Spleen (tissue), 11 donors: ENCODE measurements around the gene NPB. TPM values are rescaled to one million over a fixed set of nuclear protein-coding genes. Genes with fewer than 3 reads are reported as not detected.

Experiments used
- DNase-seq: peaks from one replicate; pipeline ENCODE4 v3.0.0-alpha.2; 2020
- H3K27ac ChIP-seq, 8 donors: fragments of 200-600 bp; sonication (generic) in 7 of 8; 1 replicate in 4 of 8; 2 replicates in 4 of 8; pipeline versions ENCODE4 v1.5.0 to v1.8.0; 2016 to 2021; ENCODE audit warnings: inconsistent platforms in 4 of 8, mild to moderate bottlenecking in 4 of 8, moderate library complexity in 1 of 8
- H3K27me3 ChIP-seq, 7 donors: fragments of 200-600 bp; sonication (generic) in 6 of 7; replicated peaks in 1 of 7; 1 replicate in 4 of 7; 2 replicates in 3 of 7; pipeline versions ENCODE4 v1.5.0 to v1.8.0; 2016 to 2021; ENCODE audit warnings: inconsistent platforms in 3 of 7, mild to moderate bottlenecking in 1 of 7
- H3K36me3 ChIP-seq, 6 donors: fragments of 200-600 bp; sonication (generic) in 5 of 6; 1 replicate in 4 of 6; 2 replicates in 2 of 6; pipeline versions ENCODE4 v1.5.0 to v1.8.0; 2016 to 2021; ENCODE audit warnings: inconsistent platforms in 2 of 6
- H3K4me1 ChIP-seq, 6 donors: fragments of 200-600 bp; sonication (generic) in 5 of 6; 1 replicate in 3 of 6; 2 replicates in 3 of 6; pipeline versions ENCODE4 v1.5.0 to v1.8.0; 2016 to 2021; ENCODE audit warnings: inconsistent platforms in 3 of 6
- H3K4me3 ChIP-seq, 8 donors: fragments of 200-600 bp; sonication (generic) in 7 of 8; 1 replicate in 4 of 8; 2 replicates in 4 of 8; pipeline versions ENCODE4 v1.5.0 to v1.8.0; 2016 to 2021; ENCODE audit warnings: inconsistent platforms in 4 of 8, mild to moderate bottlenecking in 4 of 8, moderate library complexity in 2 of 8
- H3K9me3 ChIP-seq, 8 donors: fragments of 200-600 bp; sonication (generic) in 7 of 8; 1 replicate in 4 of 8; 2 replicates in 4 of 8; pipeline versions ENCODE4 v1.5.0 to v1.8.0; 2016 to 2021; ENCODE audit warnings: inconsistent platforms in 4 of 8
- POLR2A ChIP-seq, 3 donors: fragments of 450-650 bp; IDR thresholded peaks; one replicate each; pipeline ENCODE4 v1.5.1; 2017; ENCODE audit warnings: antibody characterized with exemption in 3 of 3, mild to moderate bottlenecking in 1 of 3
- POLR2AphosphoS5 ChIP-seq, 3 donors: sonication (generic); formaldehyde crosslinking; IDR thresholded peaks; one replicate each; pipeline ENCODE4 v1.5.1; 2017; ENCODE audit warnings: antibody characterized with exemption in 3 of 3
- WGBS, 5 donors: extraction: QIAGEN DNeasy Blood & Tissue Kit in 3 of 5; methylation state at CpG; one replicate each; pipeline versions ENCODE4 v1.1.5 to v1.1.7; 2013 to 2018; 5-methylcytosine and 5-hydroxymethylcytosine counted together
- intact Hi-C: fragments of 100-400 bp; cut with DNase I; formaldehyde crosslinking; loops from one replicate; pipeline ENCODE4 v1.15.0; 2023; ENCODE audit warnings: low total_unique reads
- polyA plus RNA-seq, 3 donors: library from polyadenylated mRNA; stranded (reverse); fragments of 200-250 nt; gene quantifications; one replicate each; pipeline ENCODE4 v1.2.1, GENCODE V29; 2013
- total RNA-seq, 7 donors: library from RNA; depleted of rRNA in 3 of 7; stranded (reverse); fragments of >200 nt in 3 of 7; fragmentation: NEBNext Ultra II Directional in 4 of 7; extraction: Animal tissue kit (Norgen Biotek cat#: 25700) in 4 of 7; gene quantifications; one replicate each; pipeline versions ENCODE4 v1.1.0 to v1.2.1, GENCODE V29; 2016 to 2021
- TF ChIP-seq, protein P1 (sequence below), 11 experiments: fragments of 200-600 bp in 7 of 11; fragments of 450-650 bp in 4 of 11; sonication (generic) in 4 of 11; IDR thresholded peaks in 8 of 11; conservative IDR thresholded peaks in 3 of 11; 1 replicate in 7 of 11; 2 replicates in 4 of 11; pipeline versions ENCODE4 v1.4.0 to v1.8.0; 2016 to 2021; ENCODE audit warnings: antibody characterized with exemption in 11 of 11, inconsistent platforms in 4 of 11, mild to moderate bottlenecking in 1 of 11
- donor health status: healthy with polysubstance abuse.
- donor health status: DM: no; HTN: no; CAD: no; lungs with moderate emphysema.
- donor health status: DM: no; HTN: no; CAD: no.
- donor health status: Bipolar disorder and iron deficiency.
- donor health status: healthy.
- donor health status: DM: no; HTN: no; CAD: no.
- donor health status: DM: yes; HTN: yes; CAD: no.

The NPB gene
- total and polyA plus RNA-seq, 10 donors = 0.23 to 4.8 (median 1.5) TPM; not detected in 1

- no peak for DNase-seq
- WGBS, 5 donors = 43 to 59% (median 46%) methylated on average over 12 to 15 of the region's 15 CpGs
- intact Hi-C loops = no loop called here
- no peak for TF ChIP-seq POLR2A (IDR thresholded peaks at IDR 0.05)
- TF ChIP-seq, protein P1, sequence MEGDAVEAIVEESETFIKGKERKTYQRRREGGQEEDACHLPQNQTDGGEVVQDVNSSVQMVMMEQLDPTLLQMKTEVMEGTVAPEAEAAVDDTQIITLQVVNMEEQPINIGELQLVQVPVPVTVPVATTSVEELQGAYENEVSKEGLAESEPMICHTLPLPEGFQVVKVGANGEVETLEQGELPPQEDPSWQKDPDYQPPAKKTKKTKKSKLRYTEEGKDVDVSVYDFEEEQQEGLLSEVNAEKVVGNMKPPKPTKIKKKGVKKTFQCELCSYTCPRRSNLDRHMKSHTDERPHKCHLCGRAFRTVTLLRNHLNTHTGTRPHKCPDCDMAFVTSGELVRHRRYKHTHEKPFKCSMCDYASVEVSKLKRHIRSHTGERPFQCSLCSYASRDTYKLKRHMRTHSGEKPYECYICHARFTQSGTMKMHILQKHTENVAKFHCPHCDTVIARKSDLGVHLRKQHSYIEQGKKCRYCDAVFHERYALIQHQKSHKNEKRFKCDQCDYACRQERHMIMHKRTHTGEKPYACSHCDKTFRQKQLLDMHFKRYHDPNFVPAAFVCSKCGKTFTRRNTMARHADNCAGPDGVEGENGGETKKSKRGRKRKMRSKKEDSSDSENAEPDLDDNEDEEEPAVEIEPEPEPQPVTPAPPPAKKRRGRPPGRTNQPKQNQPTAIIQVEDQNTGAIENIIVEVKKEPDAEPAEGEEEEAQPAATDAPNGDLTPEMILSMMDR (IDR thresholded peaks at IDR 0.05 in 8 of 11, conservative IDR thresholded peaks at IDR 0.05 in 3 of 11) = no peak
- TF ChIP-seq POLR2AphosphoS5 (IDR thresholded peaks at IDR 0.05) = no peak
- Histone ChIP-seq H3K27me3 (peaks cover 0 to 80% (median 34%) of the 10 kb centered on the region in 7 donors), H3K4me1 (peaks cover 2 to 27% (median 18%) of the 10 kb centered on the region in 6 donors), H3K27ac (no peak overlapping the region), H3K4me3 (no peak overlapping the region), H3K9me3 (no peaks in the 10 kb centered on the region), H3K36me3 (no peaks in the 10 kb centered on the region)
These were observed 29.7 kb downstream of the NPB start for GRCh38 chr17:81931557-81932332.

GRCh38 chr17:81932333-81932983, 30.4 kb downstream of the NPB start:
- H3K4me3 ChIP-seq = no peak overlapping the region
- peaks cover 0 to 87% (median 34%) of the 10 kb centered on the region in 7 donors for H3K27me3 ChIP-seq
- no peaks in the 10 kb centered on the region for H3K9me3 ChIP-seq
- WGBS, 5 donors = 74 to 93% (median 85%) methylated on average over 9 of the region's 9 CpGs
- intact Hi-C loops = no loop called here
- no peak for DNase-seq
- TF ChIP-seq, protein P1 (IDR thresholded peaks at IDR 0.05 in 8 of 11, conservative IDR thresholded peaks at IDR 0.05 in 3 of 11) = no peak
- no peak for TF ChIP-seq POLR2AphosphoS5 (IDR thresholded peaks at IDR 0.05)
- no peak for TF ChIP-seq POLR2A (IDR thresholded peaks at IDR 0.05)
- H3K4me1 ChIP-seq = peaks cover 2 to 31% (median 22%) of the 10 kb centered on the region in 6 donors
- H3K27ac ChIP-seq = no peak overlapping the region
- H3K36me3 ChIP-seq = no peaks in the 10 kb centered on the region

DNA sequence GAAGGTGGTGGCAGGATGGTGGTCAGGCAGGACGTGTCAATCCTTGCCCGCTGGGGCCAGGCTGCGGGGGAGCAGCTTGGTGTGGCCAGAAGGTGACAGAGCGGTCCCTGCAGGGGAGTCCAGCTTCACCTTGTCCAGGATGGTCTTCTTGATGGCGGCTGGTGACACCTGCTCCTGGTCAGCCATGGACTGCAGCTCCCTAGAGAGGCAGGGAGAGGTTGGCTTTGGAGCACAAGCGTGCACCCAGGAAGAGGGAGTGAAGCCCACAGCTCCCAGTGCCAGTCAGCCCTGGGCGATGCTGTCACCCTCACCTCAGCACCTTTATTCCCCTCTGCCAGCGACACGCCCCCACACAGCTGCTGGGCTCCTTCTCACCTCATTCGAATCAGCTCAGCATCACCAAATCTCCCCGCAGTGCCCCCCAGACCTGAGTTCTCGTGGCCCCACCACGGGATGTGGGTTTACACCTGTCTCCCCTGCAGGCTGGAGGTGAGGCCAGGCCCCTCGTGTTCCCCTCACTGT, 31.2 kb downstream of the NPB start:
- Histone ChIP-seq H3K4me1 (peaks cover 5 to 33% (median 23%) of the 10 kb centered on the region in 6 donors), H3K4me3 (no peak overlapping the region), H3K36me3 (no peaks in the 10 kb centered on the region), H3K9me3 (no peaks in the 10 kb centered on the region), H3K27ac (no peak overlapping the region), H3K27me3 (peaks cover 0 to 89% (median 31%) of the 10 kb centered on the region in 7 donors)
- WGBS, 5 donors = 80 to 88% (median 85%) methylated on average over 13 to 14 of the region's 14 CpGs
- no peak for DNase-seq
- intact Hi-C loops = no loop called here
- TF ChIP-seq, protein P1 (IDR thresholded peaks at IDR 0.05 in 8 of 11, conservative IDR thresholded peaks at IDR 0.05 in 3 of 11) = no peak
- TF ChIP-seq POLR2A (IDR thresholded peaks at IDR 0.05) = no peak
- TF ChIP-seq POLR2AphosphoS5 (IDR thresholded peaks at IDR 0.05) = no peak
